T-helper 17 cell (primary cell): ENCODE results near the gene SNAPC4. TPM values are rescaled to one million over a fixed set of nuclear protein-coding genes. Genes with fewer than 3 reads are reported as not detected.

ENCODE experiments used
- ATAC-seq: fragments of 150-1000 bp; cut with Tn5 transposase; 2 replicates; pipeline ENCODE4 v1.10.0; 2021; ENCODE audit warnings: mild to moderate bottlenecking, moderate library complexity
- DNase-seq, 3 donors: peaks; one replicate each; pipeline versions ENCODE4 v3.0.0 to v3.0.0-alpha.2; 2020 to 2021
- H3K9me3 ChIP-seq: one replicate; pipeline ENCODE4 v1.7.0; 2013; ENCODE audit warnings: low read length, mild to moderate bottlenecking; ENCODE audit not compliant: control insufficient read depth, poor library complexity, severe bottlenecking
- H3K27ac Mint-ChIP-seq: one replicate; pipeline ENCODE4 v1.8.0; 2022; ENCODE audit warnings: mild to moderate bottlenecking, moderate library complexity, mixed read lengths
- H3K27me3 Mint-ChIP-seq: one replicate; pipeline ENCODE4 v1.8.0; 2022; ENCODE audit warnings: mixed read lengths
- H3K36me3 Mint-ChIP-seq: one replicate; pipeline ENCODE4 v1.8.0; 2022; ENCODE audit warnings: low read depth, mixed read lengths
- H3K4me1 Mint-ChIP-seq: one replicate; pipeline ENCODE4 v1.8.0; 2022; ENCODE audit warnings: mild to moderate bottlenecking, mixed read lengths
- H3K4me3 Mint-ChIP-seq: one replicate; pipeline ENCODE4 v1.8.0; 2022; ENCODE audit warnings: mild to moderate bottlenecking, moderate library complexity, mixed read lengths
- total RNA-seq, 4 donors: library from RNA in 2 of 4; stranded (reverse) in 2 of 4; gene quantifications; one replicate each; pipeline ENCODE4 v1.2.3 and lab custom pipeline; 2022 to 2026

The SNAPC4 gene
- 10 to 100 TPM; 10.6 to 11.0 TPM for total RNA-seq
- total RNA-seq (lab: John Stamatoyannopoulos, UW) = 32.0 to 34.4 reads per million in 2 donors

GRCh38 chr9:136400038-136400834 is at the start of gene SNAPC4:
Gene SNAPC4 (minus strand): TSS chr9:136400170. CDS start chr9:136398428, 1,742 bp downstream.
- Mint-ChIP-seq H3K4me3 (peak within 1 kb of the TSS; percentile 87), H3K27me3 (no peaks in the 10 kb centered on the region), H3K27ac (peak within 1 kb of the TSS; percentile 92), H3K36me3 (no peaks in the 10 kb centered on the region), H3K4me1 (peaks cover 36% of the 10 kb centered on the region)
- peak; percentile 63 for ATAC-seq
- H3K9me3 ChIP-seq = no peaks in the 10 kb centered on the region
- peak; percentile 83 to 88 (median 86) for DNase-seq

GRCh38 chr9:136448655-136449054 is 48.7 kb upstream of the SNAPC4 start:
- H3K4me1 Mint-ChIP-seq = peaks cover 9% of the 10 kb centered on the region
- ATAC-seq (no peak), DNase-seq (no peak)
- H3K4me3 Mint-ChIP-seq = no peak overlapping the region
- H3K36me3 Mint-ChIP-seq = peaks cover under 1% of the 10 kb centered on the region
- no peaks in the 10 kb centered on the region for H3K9me3 ChIP-seq
- H3K27ac Mint-ChIP-seq = no peak overlapping the region
- no peaks in the 10 kb centered on the region for H3K27me3 Mint-ChIP-seq

GRCh38 chr9:136447173-136447778 is 47.3 kb upstream of the SNAPC4 start:
- no peaks in the 10 kb centered on the region for H3K27me3 Mint-ChIP-seq
- no peaks in the 10 kb centered on the region for H3K9me3 ChIP-seq
- no peak overlapping the region for H3K4me3 Mint-ChIP-seq
- peaks cover 7% of the 10 kb centered on the region for H3K4me1 Mint-ChIP-seq
- ATAC-seq (no peak), DNase-seq (no peak)
- peak overlapping the region; percentile 21 for H3K27ac Mint-ChIP-seq
- peaks cover 2% of the 10 kb centered on the region for H3K36me3 Mint-ChIP-seq

- Mint-ChIP-seq H3K27ac (no peak overlapping the region), H3K27me3 (no peaks in the 10 kb centered on the region), H3K4me3 (no peak overlapping the region), H3K4me1 (peaks cover 7% of the 10 kb centered on the region), H3K36me3 (peaks cover 2% of the 10 kb centered on the region)
- no peaks in the 10 kb centered on the region for H3K9me3 ChIP-seq
- no peak for DNase-seq
- no peak for ATAC-seq
Observed at GRCh38 chr9:136445799-136446198, 45.8 kb upstream of the SNAPC4 start.

- DNase-seq (no peak), ATAC-seq (no peak)
- H3K27me3 Mint-ChIP-seq = no peaks in the 10 kb centered on the region
- H3K4me3 Mint-ChIP-seq = no peak overlapping the region
- H3K27ac Mint-ChIP-seq = no peak overlapping the region
- H3K9me3 ChIP-seq = no peaks in the 10 kb centered on the region
- peaks cover 2% of the 10 kb centered on the region for H3K36me3 Mint-ChIP-seq
- H3K4me1 Mint-ChIP-seq = peaks cover 7% of the 10 kb centered on the region
Observed at GRCh38 chr9:136444102-136444501, 44.1 kb upstream of the SNAPC4 start.

GRCh38 chr9:136443687-136444086 is 43.7 kb upstream of the SNAPC4 start:
- DNase-seq = no peak
- Mint-ChIP-seq H3K27me3 (no peaks in the 10 kb centered on the region), H3K4me3 (no peak overlapping the region), H3K36me3 (peaks cover 2% of the 10 kb centered on the region), H3K27ac (no peak overlapping the region), H3K4me1 (peaks cover 7% of the 10 kb centered on the region)
- no peaks in the 10 kb centered on the region for H3K9me3 ChIP-seq
- no peak for ATAC-seq

GRCh38 chr9:136443087-136443486 is 43.1 kb upstream of the SNAPC4 start:
- H3K4me3 Mint-ChIP-seq = no peak overlapping the region
- no peak overlapping the region for H3K27ac Mint-ChIP-seq
- no peaks in the 10 kb centered on the region for H3K9me3 ChIP-seq
- DNase-seq (no peak), ATAC-seq (no peak)
- H3K27me3 Mint-ChIP-seq = no peaks in the 10 kb centered on the region
- peaks cover 2% of the 10 kb centered on the region for H3K36me3 Mint-ChIP-seq
- peaks cover 10% of the 10 kb centered on the region for H3K4me1 Mint-ChIP-seq

- no peaks in the 10 kb centered on the region for H3K27me3 Mint-ChIP-seq
- peaks cover 15% of the 10 kb centered on the region for H3K4me1 Mint-ChIP-seq
- DNase-seq (no peak), ATAC-seq (no peak)
- H3K9me3 ChIP-seq = no peaks in the 10 kb centered on the region
- no peak overlapping the region for H3K4me3 Mint-ChIP-seq
- peaks cover 2% of the 10 kb centered on the region for H3K36me3 Mint-ChIP-seq
- H3K27ac Mint-ChIP-seq = peak overlapping the region; percentile 29
Observed at GRCh38 chr9:136442265-136442664, 42.3 kb upstream of the SNAPC4 start.

- H3K9me3 ChIP-seq = no peaks in the 10 kb centered on the region
- Mint-ChIP-seq H3K4me3 (no peak overlapping the region), H3K27ac (peak overlapping the region; percentile 72), H3K36me3 (peaks cover 2% of the 10 kb centered on the region), H3K27me3 (no peaks in the 10 kb centered on the region), H3K4me1 (peaks cover 19% of the 10 kb centered on the region)
- ATAC-seq (no peak), DNase-seq (no peak)
Observed at GRCh38 chr9:136441681-136442245, 41.8 kb upstream of the SNAPC4 start.

GRCh38 chr9:136441191-136441680 is 41.3 kb upstream of the SNAPC4 start:
- peak overlapping the region; percentile 72 for H3K27ac Mint-ChIP-seq
- no peaks in the 10 kb centered on the region for H3K9me3 ChIP-seq
- H3K4me3 Mint-ChIP-seq = peak overlapping the region; percentile 63
- no peaks in the 10 kb centered on the region for H3K27me3 Mint-ChIP-seq
- peaks cover 16% of the 10 kb centered on the region for H3K4me1 Mint-ChIP-seq
- ATAC-seq (no peak), DNase-seq (no peak)
- H3K36me3 Mint-ChIP-seq = peaks cover 2% of the 10 kb centered on the region

- H3K36me3 Mint-ChIP-seq = peaks cover 2% of the 10 kb centered on the region
- H3K27me3 Mint-ChIP-seq = no peaks in the 10 kb centered on the region
- peak; percentile 80 to 94 (median 88) for DNase-seq
- peak within 1 kb of the TSS; percentile 92 for H3K27ac Mint-ChIP-seq
- H3K9me3 ChIP-seq = no peaks in the 10 kb centered on the region
- H3K4me1 Mint-ChIP-seq = peaks cover 19% of the 10 kb centered on the region
- ATAC-seq = peak; percentile 75
- H3K4me3 Mint-ChIP-seq = peak within 1 kb of the TSS; percentile 92
Observed at GRCh38 chr9:136439481-136440408, 39.8 kb upstream of the SNAPC4 start, which contains the start of gene INPP5E. Gene INPP5E (minus strand): TSS chr9:136439845. CDS start chr9:136439419, 426 bp downstream.
